ENCODE data around the gene TNNC2. TPM values are rescaled to one million over a fixed set of nuclear protein-coding genes. Genes with fewer than 3 reads are reported as not detected.
"Not testable (repeated sequence)": the region's sequence is repeated elsewhere in the genome, so short reads cannot be mapped to it uniquely, and the experiment has no call there.

Gene TNNC2
- total RNA-seq, 1 donor from 2014 or later: 1.2 TPM

GRCh38 chr20:45833030-45833882 lies 6.1 kb upstream of the TNNC2 start, which contains the start of gene SNX21:
TSS of gene SNX21 (plus strand) at chr20:45833799. CDS start at chr20:45833920, 121 bp downstream.
- Mint-ChIP-seq H3K4me3 (ENCODE audit: unreplicated experiment) (peak within 1 kb of the TSS; percentile 85), H3K9me3 (ENCODE audit: unreplicated experiment) (no peaks in the 10 kb centered on the region)
- peak; percentile 92 for DNase-seq (ENCODE audit: extremely low spot score, unreplicated experiment)

GRCh38 chr20:45832619-45833018 lies 5.5 kb upstream of the TNNC2 start:
- peaks cover 51% of the 10 kb centered on the region for H3K4me1 Mint-ChIP-seq (ENCODE audit: unreplicated experiment)
- DNase-seq (ENCODE audit: extremely low spot score, unreplicated experiment): no peak
- no peak for TF ChIP-seq CTCF (IDR thresholded peaks at IDR 0.05)
- peak overlapping the region; percentile 95 for H3K27ac Mint-ChIP-seq (ENCODE audit: unreplicated experiment)
- H3K36me3 Mint-ChIP-seq (ENCODE audit: unreplicated experiment): peaks cover 2% of the 10 kb centered on the region
- H3K27me3 Mint-ChIP-seq (ENCODE audit: unreplicated experiment): no peaks in the 10 kb centered on the region
- H3K4me3 Mint-ChIP-seq (ENCODE audit: unreplicated experiment): peak overlapping the region; percentile 85
- no peaks in the 10 kb centered on the region for H3K9me3 Mint-ChIP-seq (ENCODE audit: unreplicated experiment)

More at GRCh38 chr20:45833030-45833882, 6.1 kb upstream of the TNNC2 start, which contains the start of gene SNX21:
- no peak for TF ChIP-seq CTCF (IDR thresholded peaks at IDR 0.05)
- H3K27ac Mint-ChIP-seq (ENCODE audit: unreplicated experiment): peak within 1 kb of the TSS; percentile 95
- H3K27me3 Mint-ChIP-seq (ENCODE audit: unreplicated experiment): no peaks in the 10 kb centered on the region
- peaks cover 2% of the 10 kb centered on the region for H3K36me3 Mint-ChIP-seq (ENCODE audit: unreplicated experiment)
- H3K4me1 Mint-ChIP-seq (ENCODE audit: unreplicated experiment): peaks cover 46% of the 10 kb centered on the region

- H3K4me3 Mint-ChIP-seq (ENCODE audit: unreplicated experiment); H3K36me3 Mint-ChIP-seq (ENCODE audit: unreplicated experiment); H3K9me3 Mint-ChIP-seq (ENCODE audit: unreplicated experiment); DNase-seq (ENCODE audit: extremely low spot score, unreplicated experiment); H3K27me3 Mint-ChIP-seq (ENCODE audit: unreplicated experiment); H3K27ac Mint-ChIP-seq (ENCODE audit: unreplicated experiment): not testable (repeated sequence)
- H3K4me1 Mint-ChIP-seq (ENCODE audit: unreplicated experiment): peaks cover 45% of the 10 kb centered on the region
Observed at GRCh38 chr20:45829673-45830106, 2.6 kb upstream of the TNNC2 start.

- Mint-ChIP-seq H3K27ac (ENCODE audit: unreplicated experiment) (peak overlapping the region; percentile 75), H3K4me3 (ENCODE audit: unreplicated experiment) (no peak overlapping the region), H3K9me3 (ENCODE audit: unreplicated experiment) (no peaks in the 10 kb centered on the region), H3K36me3 (ENCODE audit: unreplicated experiment) (no peaks in the 10 kb centered on the region), H3K27me3 (ENCODE audit: unreplicated experiment) (no peaks in the 10 kb centered on the region), H3K4me1 (ENCODE audit: unreplicated experiment) (peaks cover 46% of the 10 kb centered on the region)
- no peak for TF ChIP-seq CTCF (IDR thresholded peaks at IDR 0.05)
- no peak for DNase-seq (ENCODE audit: extremely low spot score, unreplicated experiment)
Observed at GRCh38 chr20:45828589-45828988, 1.5 kb upstream of the TNNC2 start.

- Mint-ChIP-seq H3K4me3 (ENCODE audit: unreplicated experiment) (no peak overlapping the region), H3K9me3 (ENCODE audit: unreplicated experiment) (no peaks in the 10 kb centered on the region), H3K4me1 (ENCODE audit: unreplicated experiment) (peaks cover 38% of the 10 kb centered on the region), H3K36me3 (ENCODE audit: unreplicated experiment) (no peaks in the 10 kb centered on the region), H3K27me3 (ENCODE audit: unreplicated experiment) (no peaks in the 10 kb centered on the region), H3K27ac (ENCODE audit: unreplicated experiment) (no peak overlapping the region)
- no peak for DNase-seq (ENCODE audit: extremely low spot score, unreplicated experiment)
- no peak for TF ChIP-seq CTCF (IDR thresholded peaks at IDR 0.05)
Observed at GRCh38 chr20:45827712-45828111, 600 bp upstream of the TNNC2 start.

Measured in osteocyte (in vitro differentiated cells).